Activated naive CD8-positive, alpha-beta T cell treated with anti-CD3 and anti-CD28 coated beads for 36 hours (primary cell): ENCODE results near the gene LIN7C. TPM values are rescaled to one million over a fixed set of nuclear protein-coding genes. Genes with fewer than 3 reads are reported as not detected.
A peak's percentile ranks its signal among the peaks of the same experiment; 100 is the strongest.
"Not testable (repeated sequence)": the region's sequence is repeated elsewhere in the genome, so short reads cannot be mapped to it uniquely, and the experiment has no call there.

Experiments
- DNase-seq: peaks from one replicate; pipeline ENCODE4 v3.0.0; 2021
- H3K27ac Mint-ChIP-seq: one replicate; pipeline ENCODE4 v1.8.0; 2022; ENCODE audit warnings: mild to moderate bottlenecking, moderate library complexity, mixed read lengths
- H3K27me3 Mint-ChIP-seq: one replicate; pipeline ENCODE4 v1.8.0; 2022; ENCODE audit warnings: mild to moderate bottlenecking, mixed read lengths
- H3K36me3 Mint-ChIP-seq: one replicate; pipeline ENCODE4 v1.8.0; 2021; ENCODE audit warnings: mild to moderate bottlenecking, mixed read lengths
- H3K4me1 Mint-ChIP-seq: one replicate; pipeline ENCODE4 v1.8.0; 2021; ENCODE audit warnings: mixed read lengths
- H3K4me3 Mint-ChIP-seq: one replicate; pipeline ENCODE4 v1.8.0; 2022; ENCODE audit warnings: mild to moderate bottlenecking, moderate library complexity, mixed read lengths
- H3K9me3 Mint-ChIP-seq: one replicate; pipeline ENCODE4 v1.8.0; 2022; ENCODE audit warnings: mixed read lengths
- total RNA-seq, 2 experiments: library from RNA; stranded (reverse); gene quantifications; one replicate each; pipeline ENCODE4 v1.2.3, GENCODE V29; 2021

LIN7C gene
- total RNA-seq, 2 experiments from 2014 or later = 29.1 to 30.6 TPM

DNA sequence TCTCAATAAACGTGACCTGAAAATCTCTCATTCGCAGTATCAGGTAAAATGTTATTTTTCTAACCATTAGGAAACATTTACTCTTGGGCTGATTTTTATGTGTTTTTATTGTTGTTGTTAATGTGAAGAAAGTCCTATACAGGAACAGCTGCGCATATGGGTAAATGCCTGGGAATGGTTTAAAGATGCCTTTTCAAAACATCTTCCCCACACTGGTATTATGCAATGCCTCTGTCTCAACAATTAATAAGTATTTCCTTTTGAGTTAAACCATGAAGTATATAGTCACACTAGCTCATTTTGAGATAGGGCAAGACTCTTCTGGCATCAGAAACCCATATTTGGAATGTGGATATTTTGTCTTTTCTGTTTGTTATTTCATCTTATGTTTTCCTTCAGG lies 13.7 kb upstream of the LIN7C start:
- no peak for DNase-seq
- H3K9me3 Mint-ChIP-seq = peaks cover 4% of the 10 kb centered on the region
- H3K27me3 Mint-ChIP-seq = peaks cover 4% of the 10 kb centered on the region
- no peak overlapping the region for H3K4me3 Mint-ChIP-seq
- no peaks in the 10 kb centered on the region for H3K4me1 Mint-ChIP-seq
- no peak overlapping the region for H3K27ac Mint-ChIP-seq
- H3K36me3 Mint-ChIP-seq = peaks cover 2% of the 10 kb centered on the region

- H3K4me1 Mint-ChIP-seq = no peaks in the 10 kb centered on the region
- H3K36me3 Mint-ChIP-seq = peaks cover 6% of the 10 kb centered on the region
- no peak overlapping the region for H3K27ac Mint-ChIP-seq
- no peak overlapping the region for H3K4me3 Mint-ChIP-seq
- peaks cover 4% of the 10 kb centered on the region for H3K27me3 Mint-ChIP-seq
- no peak for DNase-seq
- peaks cover 4% of the 10 kb centered on the region for H3K9me3 Mint-ChIP-seq
Observed at GRCh38 chr11:27518518-27518917, 11.9 kb upstream of the LIN7C start.

GRCh38 chr11:27517490-27517889 lies 10.9 kb upstream of the LIN7C start:
- not testable (repeated sequence) for H3K4me3 Mint-ChIP-seq, H3K4me1 Mint-ChIP-seq, H3K36me3 Mint-ChIP-seq, H3K27ac Mint-ChIP-seq, H3K9me3 Mint-ChIP-seq, H3K27me3 Mint-ChIP-seq, DNase-seq

GRCh38 chr11:27514558-27514957 lies 8.0 kb upstream of the LIN7C start:
- H3K4me3 Mint-ChIP-seq = no peak overlapping the region
- DNase-seq = no peak
- no peak overlapping the region for H3K27ac Mint-ChIP-seq
- H3K36me3 Mint-ChIP-seq = peaks cover 9% of the 10 kb centered on the region
- H3K9me3 Mint-ChIP-seq = peaks cover 4% of the 10 kb centered on the region
- no peaks in the 10 kb centered on the region for H3K4me1 Mint-ChIP-seq
- H3K27me3 Mint-ChIP-seq = peaks cover 4% of the 10 kb centered on the region

DNA sequence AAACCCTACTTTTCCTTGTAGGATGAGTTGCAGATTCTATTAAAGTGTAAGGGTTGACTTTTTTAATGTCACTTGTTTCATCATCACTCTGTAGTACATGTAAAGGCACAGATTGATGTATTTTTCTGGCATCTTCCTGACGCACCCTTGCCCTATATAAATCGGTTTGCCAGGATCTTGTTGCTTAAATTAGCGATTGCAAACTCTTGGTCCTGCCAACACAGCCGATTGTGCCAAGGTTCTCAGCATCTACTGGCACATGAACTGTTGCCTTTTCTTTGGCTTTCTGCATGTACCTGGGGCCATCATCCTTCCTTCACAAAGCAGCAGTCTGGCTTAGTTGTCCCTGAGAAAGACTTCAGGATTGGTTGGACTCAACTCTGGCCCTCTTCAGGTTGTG lies 7.5 kb upstream of the LIN7C start:
- DNase-seq = no peak
- Mint-ChIP-seq H3K4me3 (no peak overlapping the region), H3K36me3 (peaks cover 13% of the 10 kb centered on the region), H3K27ac (no peak overlapping the region), H3K4me1 (no peaks in the 10 kb centered on the region), H3K9me3 (peaks cover 4% of the 10 kb centered on the region), H3K27me3 (peaks cover 4% of the 10 kb centered on the region)

DNA sequence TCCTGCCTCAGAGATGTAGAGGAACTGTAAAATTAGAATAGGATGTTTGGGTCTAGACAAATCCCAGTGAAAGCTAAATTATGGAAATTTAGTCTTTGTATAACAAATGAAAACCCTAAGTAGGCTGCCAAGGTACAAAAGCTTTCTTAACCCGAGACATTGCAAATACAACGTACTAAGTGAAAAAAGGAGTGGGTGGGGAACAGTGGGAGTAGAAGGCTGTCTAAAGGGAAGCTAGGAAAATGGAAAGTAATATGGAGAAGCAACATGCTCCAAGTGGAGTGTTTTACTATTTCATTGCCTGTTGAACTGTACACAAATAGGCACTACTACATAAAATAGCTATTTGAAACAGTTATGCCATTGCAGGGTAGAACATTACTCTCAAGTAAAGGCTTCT lies 6.8 kb upstream of the LIN7C start:
- Mint-ChIP-seq H3K9me3 (peaks cover 4% of the 10 kb centered on the region), H3K4me3 (no peak overlapping the region), H3K27me3 (peaks cover 4% of the 10 kb centered on the region), H3K4me1 (peaks cover 6% of the 10 kb centered on the region), H3K36me3 (peaks cover 13% of the 10 kb centered on the region), H3K27ac (no peak overlapping the region)
- no peak for DNase-seq

GRCh38 chr11:27512238-27512637 lies 5.7 kb upstream of the LIN7C start:
- Mint-ChIP-seq H3K4me3 (no peak overlapping the region), H3K27me3 (no peaks in the 10 kb centered on the region), H3K27ac (no peak overlapping the region), H3K36me3 (peaks cover 20% of the 10 kb centered on the region), H3K9me3 (peaks cover 3% of the 10 kb centered on the region), H3K4me1 (peaks cover 14% of the 10 kb centered on the region)
- no peak for DNase-seq

DNA sequence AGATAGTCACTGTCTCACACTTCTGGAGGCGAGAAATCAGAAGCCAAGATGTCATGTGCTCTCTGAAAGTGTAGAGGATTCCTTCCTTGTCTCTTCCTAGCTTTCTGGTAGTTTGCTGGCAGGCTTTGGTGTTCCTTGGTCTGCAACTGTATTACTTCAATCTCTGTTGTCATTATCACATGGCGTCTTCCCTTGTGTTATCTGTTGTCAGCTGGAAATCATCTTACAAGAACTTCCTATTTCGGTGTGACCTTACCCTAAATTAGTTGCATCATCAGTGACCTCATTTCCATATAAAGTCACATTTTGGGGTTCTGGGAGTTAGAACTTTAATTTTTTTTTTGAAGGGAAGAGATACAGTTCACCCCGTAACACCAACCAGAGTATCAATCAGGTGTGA lies 3.3 kb upstream of the LIN7C start:
- H3K27ac Mint-ChIP-seq = no peak overlapping the region
- H3K9me3 Mint-ChIP-seq = no peaks in the 10 kb centered on the region
- H3K4me1 Mint-ChIP-seq = peaks cover 18% of the 10 kb centered on the region
- no peak overlapping the region for H3K4me3 Mint-ChIP-seq
- H3K27me3 Mint-ChIP-seq = no peaks in the 10 kb centered on the region
- no peak for DNase-seq
- H3K36me3 Mint-ChIP-seq = peaks cover 20% of the 10 kb centered on the region

DNA sequence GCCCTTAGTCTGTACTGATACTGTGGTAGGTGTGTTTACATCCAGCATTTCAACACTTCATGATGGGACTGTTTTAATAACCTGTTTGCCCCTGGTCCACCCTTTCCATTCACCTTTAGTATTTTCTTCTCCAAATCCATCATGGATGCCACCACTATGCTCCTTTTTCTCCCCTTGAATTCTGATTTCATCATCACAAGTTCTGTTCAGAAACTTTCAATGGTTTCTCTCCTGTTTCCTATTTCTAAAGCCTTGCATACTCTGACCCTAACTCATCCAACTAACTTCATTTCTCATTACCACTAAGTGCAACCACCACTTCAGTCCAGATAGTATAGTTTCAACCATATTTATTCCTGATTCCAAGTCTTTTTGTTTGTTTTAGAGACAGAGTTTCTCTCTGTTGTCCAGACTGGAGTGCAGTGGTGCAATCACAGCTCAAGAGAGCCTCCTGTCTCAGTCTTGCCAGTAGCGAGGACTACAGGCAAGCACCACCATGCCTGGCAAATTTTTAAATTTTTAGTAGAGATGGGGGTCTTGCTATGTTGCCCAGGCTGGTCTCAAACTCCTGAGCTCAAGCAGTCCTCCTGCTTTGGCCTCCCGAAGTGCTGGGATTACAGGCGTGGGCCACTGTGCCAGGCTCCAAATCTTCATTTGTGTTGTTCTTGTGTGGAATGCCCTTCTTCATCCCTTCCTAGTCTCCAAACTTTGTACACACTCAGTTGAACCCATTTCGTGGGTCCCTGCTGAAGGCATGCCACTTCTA lies 1.2 kb upstream of the LIN7C start:
- Mint-ChIP-seq H3K4me3 (peak overlapping the region; percentile 98), H3K4me1 (peaks cover 28% of the 10 kb centered on the region), H3K27me3 (no peaks in the 10 kb centered on the region), H3K36me3 (peaks cover 16% of the 10 kb centered on the region), H3K9me3 (no peaks in the 10 kb centered on the region), H3K27ac (peak overlapping the region; percentile 96)
- no peak for DNase-seq

GRCh38 chr11:27505781-27506180 lies 788 bp downstream of the LIN7C start:
- H3K9me3 Mint-ChIP-seq = no peaks in the 10 kb centered on the region
- H3K4me1 Mint-ChIP-seq = peaks cover 37% of the 10 kb centered on the region
- no peak for DNase-seq
- H3K36me3 Mint-ChIP-seq = peaks cover 16% of the 10 kb centered on the region
- H3K4me3 Mint-ChIP-seq = peak overlapping the region; percentile 98
- no peaks in the 10 kb centered on the region for H3K27me3 Mint-ChIP-seq
- H3K27ac Mint-ChIP-seq = peak overlapping the region; percentile 96

DNA sequence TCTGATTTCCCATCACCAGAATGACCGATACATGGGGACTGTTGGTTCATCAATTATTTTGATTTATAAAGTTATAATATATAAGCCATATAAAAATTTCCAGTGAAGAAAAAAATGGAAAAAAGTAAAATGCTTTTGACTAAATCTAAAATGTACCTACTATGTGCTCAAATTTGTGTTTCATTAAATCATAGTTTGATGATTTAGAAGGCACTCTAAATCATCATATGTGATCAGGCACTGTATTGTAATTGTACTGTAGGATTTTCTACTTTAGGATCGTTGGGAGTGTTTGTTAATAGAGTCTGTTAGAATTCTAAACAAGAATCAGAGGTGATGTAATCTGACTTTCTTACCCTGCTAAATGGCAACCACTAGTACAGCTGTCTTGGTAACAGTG lies 2.4 kb downstream of the LIN7C start:
- H3K4me1 Mint-ChIP-seq = peaks cover 41% of the 10 kb centered on the region
- no peaks in the 10 kb centered on the region for H3K9me3 Mint-ChIP-seq
- DNase-seq = no peak
- no peak overlapping the region for H3K27ac Mint-ChIP-seq
- H3K27me3 Mint-ChIP-seq = no peaks in the 10 kb centered on the region
- peak overlapping the region; percentile 98 for H3K4me3 Mint-ChIP-seq
- peaks cover 11% of the 10 kb centered on the region for H3K36me3 Mint-ChIP-seq

DNA sequence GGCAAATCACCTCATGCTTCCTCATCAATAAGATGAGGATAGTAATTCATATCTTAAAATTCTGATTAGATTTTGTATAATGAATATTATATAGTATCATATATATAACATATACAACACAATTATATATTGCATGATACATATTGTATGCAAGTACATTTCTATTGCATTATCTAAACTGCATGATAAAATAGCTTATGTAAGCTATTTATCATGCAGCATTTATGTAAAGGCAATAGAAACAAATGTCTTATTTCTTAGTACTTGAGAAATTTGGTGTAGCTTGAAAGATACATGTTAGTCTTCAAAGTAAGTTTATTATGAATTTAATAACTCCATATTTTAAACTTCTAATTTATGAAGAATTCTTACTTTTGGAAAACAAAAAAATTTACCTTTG lies 5.5 kb downstream of the LIN7C start:
- Mint-ChIP-seq H3K27ac (no peak overlapping the region), H3K4me3 (no peak overlapping the region), H3K36me3 (peaks cover 2% of the 10 kb centered on the region), H3K27me3 (no peaks in the 10 kb centered on the region), H3K4me1 (peaks cover 30% of the 10 kb centered on the region), H3K9me3 (no peaks in the 10 kb centered on the region)
- DNase-seq = no peak

DNA sequence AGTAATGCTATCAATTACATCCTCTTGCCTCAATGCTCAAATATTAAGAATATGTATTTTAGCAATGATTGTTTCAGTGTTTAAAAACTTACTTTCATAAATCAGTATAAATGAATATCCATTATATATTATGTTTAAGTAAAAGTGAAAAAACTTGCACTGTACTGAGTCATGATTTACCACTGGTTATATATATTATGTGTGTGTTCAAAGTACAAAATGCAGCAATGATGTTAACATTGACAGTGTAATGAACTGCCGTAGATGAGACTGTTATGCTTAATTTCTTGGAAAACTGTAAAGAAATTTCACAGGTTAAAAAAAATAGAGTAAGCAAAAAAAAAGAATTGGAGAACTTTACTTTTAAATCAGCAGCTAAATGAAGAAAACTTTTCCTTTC lies 8.7 kb downstream of the LIN7C start:
- no peak for DNase-seq
- Mint-ChIP-seq H3K9me3 (no peaks in the 10 kb centered on the region), H3K27ac (no peak overlapping the region), H3K27me3 (no peaks in the 10 kb centered on the region), H3K4me3 (no peak overlapping the region), H3K36me3 (peaks cover 2% of the 10 kb centered on the region), H3K4me1 (peaks cover 16% of the 10 kb centered on the region)

- peaks cover 13% of the 10 kb centered on the region for H3K4me1 Mint-ChIP-seq
- H3K9me3 Mint-ChIP-seq = no peaks in the 10 kb centered on the region
- no peaks in the 10 kb centered on the region for H3K27me3 Mint-ChIP-seq
- no peak overlapping the region for H3K27ac Mint-ChIP-seq
- no peak overlapping the region for H3K4me3 Mint-ChIP-seq
- H3K36me3 Mint-ChIP-seq = peaks cover 2% of the 10 kb centered on the region
- no peak for DNase-seq
Observed at GRCh38 chr11:27497284-27497866, 9.2 kb downstream of the LIN7C start.

DNA sequence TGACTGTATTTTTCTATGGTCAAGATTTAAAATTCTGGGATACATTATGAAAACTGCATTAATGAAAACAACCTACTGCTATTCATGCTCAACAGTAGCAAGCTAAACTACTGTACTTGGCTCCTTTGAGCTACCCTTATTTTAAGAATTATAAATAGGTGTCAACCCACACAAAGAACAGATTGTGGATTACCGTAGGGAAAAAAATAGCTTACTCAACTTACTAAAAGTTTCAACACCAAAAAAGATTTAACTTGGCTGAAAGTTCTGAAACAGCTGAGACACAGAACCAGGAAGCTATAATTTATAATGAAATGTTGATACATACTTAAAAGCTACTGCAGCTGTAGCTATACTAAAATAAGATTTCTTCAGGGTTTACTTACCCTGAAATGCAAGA lies 10.1 kb downstream of the LIN7C start:
- no peaks in the 10 kb centered on the region for H3K27me3 Mint-ChIP-seq
- peaks cover 7% of the 10 kb centered on the region for H3K4me1 Mint-ChIP-seq
- DNase-seq = no peak
- no peak overlapping the region for H3K27ac Mint-ChIP-seq
- H3K9me3 Mint-ChIP-seq = no peaks in the 10 kb centered on the region
- no peak overlapping the region for H3K4me3 Mint-ChIP-seq
- H3K36me3 Mint-ChIP-seq = peaks cover 2% of the 10 kb centered on the region

DNA sequence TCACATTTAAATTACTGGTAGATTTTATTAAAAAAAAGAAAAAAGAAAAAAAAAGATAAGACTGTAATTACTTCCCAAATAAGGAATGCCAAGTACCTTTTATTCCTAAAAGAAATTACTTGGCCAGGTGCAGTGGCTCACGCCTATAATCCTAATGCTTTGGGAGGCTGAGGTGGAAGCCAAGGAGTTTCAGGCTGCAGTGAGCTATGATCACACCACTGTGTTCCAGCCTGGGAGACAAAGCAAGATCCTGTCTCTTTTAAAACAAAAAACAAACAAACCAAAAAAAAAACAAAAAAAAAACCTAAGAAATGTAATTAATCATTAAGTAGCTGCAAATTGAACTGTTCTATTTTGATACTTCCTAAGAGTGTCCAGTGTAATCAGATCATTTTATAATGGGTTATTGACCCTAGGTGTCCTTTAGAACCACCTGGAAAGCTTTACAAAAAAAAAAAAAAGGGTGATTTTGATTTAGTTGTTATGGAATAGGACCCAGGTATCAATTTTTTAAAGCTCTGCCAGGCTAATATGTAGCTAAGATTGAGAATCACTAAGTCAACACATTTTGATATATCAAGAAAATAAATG lies 10.8 kb downstream of the LIN7C start:
- H3K9me3 Mint-ChIP-seq = no peaks in the 10 kb centered on the region
- H3K36me3 Mint-ChIP-seq = peaks cover 2% of the 10 kb centered on the region
- H3K27ac Mint-ChIP-seq = no peak overlapping the region
- no peak for DNase-seq
- no peak overlapping the region for H3K4me3 Mint-ChIP-seq
- no peaks in the 10 kb centered on the region for H3K27me3 Mint-ChIP-seq
- H3K4me1 Mint-ChIP-seq = peaks cover 7% of the 10 kb centered on the region
